OCI-LY7 (cell line): ENCODE measurements around the gene MOB1B.

Source experiments
- EZH2phosphoT487 ChIP-seq: fragments of 200-600 bp; sonication (generic); IDR thresholded peaks from 2 replicates; pipeline ENCODE4 v1.6.1; 2018; ENCODE audit warnings: low read depth, borderline replicate concordance, mild to moderate bottlenecking, mixed run types, antibody characterized with exemption, low read length, moderate library complexity, mixed read lengths
- TF ChIP-seq, protein P1 (sequence below): fragments of 200-600 bp; sonication (generic); conservative IDR thresholded peaks from 2 replicates; pipeline ENCODE4 v1.5.1; 2014; ENCODE audit warnings: mild to moderate bottlenecking, antibody characterized with exemption, low read length, moderate library complexity, mixed read lengths

DNA sequence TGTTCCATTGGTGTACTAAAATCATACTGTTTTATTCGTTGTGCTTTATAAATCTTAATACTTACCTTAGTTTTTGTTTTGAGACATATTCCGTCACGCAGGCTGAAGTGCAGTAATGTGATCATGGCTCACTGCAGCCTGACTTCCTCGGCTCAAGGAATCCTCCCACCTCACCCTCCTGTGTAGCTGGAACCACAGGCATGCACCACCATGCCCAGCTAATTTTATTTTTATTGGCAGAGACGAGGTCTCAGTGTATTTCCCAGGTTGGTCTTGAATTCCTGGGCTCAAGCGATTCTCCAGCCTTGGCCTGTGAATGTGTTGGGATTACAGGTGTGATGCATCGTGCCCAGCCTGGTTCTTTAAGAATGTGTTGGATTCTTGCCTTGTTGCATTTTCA lies 66.9 kb downstream of the MOB1B start:
- TF ChIP-seq, protein P1, sequence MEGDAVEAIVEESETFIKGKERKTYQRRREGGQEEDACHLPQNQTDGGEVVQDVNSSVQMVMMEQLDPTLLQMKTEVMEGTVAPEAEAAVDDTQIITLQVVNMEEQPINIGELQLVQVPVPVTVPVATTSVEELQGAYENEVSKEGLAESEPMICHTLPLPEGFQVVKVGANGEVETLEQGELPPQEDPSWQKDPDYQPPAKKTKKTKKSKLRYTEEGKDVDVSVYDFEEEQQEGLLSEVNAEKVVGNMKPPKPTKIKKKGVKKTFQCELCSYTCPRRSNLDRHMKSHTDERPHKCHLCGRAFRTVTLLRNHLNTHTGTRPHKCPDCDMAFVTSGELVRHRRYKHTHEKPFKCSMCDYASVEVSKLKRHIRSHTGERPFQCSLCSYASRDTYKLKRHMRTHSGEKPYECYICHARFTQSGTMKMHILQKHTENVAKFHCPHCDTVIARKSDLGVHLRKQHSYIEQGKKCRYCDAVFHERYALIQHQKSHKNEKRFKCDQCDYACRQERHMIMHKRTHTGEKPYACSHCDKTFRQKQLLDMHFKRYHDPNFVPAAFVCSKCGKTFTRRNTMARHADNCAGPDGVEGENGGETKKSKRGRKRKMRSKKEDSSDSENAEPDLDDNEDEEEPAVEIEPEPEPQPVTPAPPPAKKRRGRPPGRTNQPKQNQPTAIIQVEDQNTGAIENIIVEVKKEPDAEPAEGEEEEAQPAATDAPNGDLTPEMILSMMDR, result no peak
- TF ChIP-seq EZH2phosphoT487, result no peak
